ENCODE data around the gene COL5A1.

Gene COL5A1

GRCh38 chr9:134730011-134730760, 88.6 kb downstream of the COL5A1 start:
- DNase-seq = no peak

GRCh38 chr9:134730761-134731496, 89.3 kb downstream of the COL5A1 start:
- no peak for DNase-seq

GRCh38 chr9:134731497-134732391, 90.1 kb downstream of the COL5A1 start:
- no peak for DNase-seq

- DNase-seq = no peak
These were observed 90.9 kb downstream of the COL5A1 start for GRCh38 chr9:134732392-134733110.

GRCh38 chr9:134733480-134734232, 92.1 kb downstream of the COL5A1 start:
- no peak for DNase-seq

GRCh38 chr9:134734270-134734669, 92.7 kb downstream of the COL5A1 start:
- no peak for DNase-seq

GRCh38 chr9:134735441-134736175, 94.0 kb downstream of the COL5A1 start:
- no peak for DNase-seq

GRCh38 chr9:134736791-134737497, 95.3 kb downstream of the COL5A1 start:
- no peak for DNase-seq

GRCh38 chr9:134737842-134738580, 96.4 kb downstream of the COL5A1 start:
- DNase-seq = no peak

- peak; percentile 45 to 62 for DNase-seq
These were observed 97.5 kb downstream of the COL5A1 start for GRCh38 chr9:134738869-134739659.

- no peak for DNase-seq
These were observed 98.0 kb downstream of the COL5A1 start for GRCh38 chr9:134739660-134739968.

- DNase-seq = no peak
These were observed 98.5 kb downstream of the COL5A1 start for GRCh38 chr9:134740071-134740470.

- no peak for DNase-seq
These were observed 100.2 kb downstream of the COL5A1 start for GRCh38 chr9:134741846-134742245.

- DNase-seq = no peak
These were observed 101.4 kb downstream of the COL5A1 start for GRCh38 chr9:134742822-134743535.

GRCh38 chr9:134743853-134744252, 102.2 kb downstream of the COL5A1 start:
- DNase-seq = no peak

GRCh38 chr9:134744385-134745295, 103.0 kb downstream of the COL5A1 start:
- no peak for DNase-seq

- no peak for DNase-seq
These were observed 106.4 kb downstream of the COL5A1 start for GRCh38 chr9:134747951-134748489.
